Activated CD8-positive, alpha-beta memory T cell treated with anti-CD3 and anti-CD28 coated beads for 1 hour (primary cell): ENCODE measurements around the gene PARG.
"Not testable (repeated sequence)": the region's sequence is repeated elsewhere in the genome, so short reads cannot be mapped to it uniquely, and the experiment has no call there.

Source experiments
- DNase-seq, 2 donors: peaks; one replicate each; pipeline ENCODE4 v3.0.0-alpha.2; 2020; ENCODE audit warnings: low read depth in 1 of 2; ENCODE audit errors: extremely low read depth in 1 of 2

PARG gene

GRCh38 chr10:49908290-49909080, 33.3 kb downstream of the PARG start:
- DNase-seq, result not testable (repeated sequence)

- DNase-seq, result not testable (repeated sequence)
Observed at GRCh38 chr10:49903829-49904228, 38.0 kb downstream of the PARG start.

GRCh38 chr10:49900406-49900805, 41.4 kb downstream of the PARG start:
- not testable (repeated sequence) for DNase-seq

- DNase-seq, result not testable (repeated sequence)
Observed at GRCh38 chr10:49899999-49900398, 41.8 kb downstream of the PARG start.

- not testable (repeated sequence) for DNase-seq
Observed at GRCh38 chr10:49890025-49890424, 51.8 kb downstream of the PARG start.

GRCh38 chr10:49884739-49885331, 57.0 kb downstream of the PARG start:
- DNase-seq, result not testable (repeated sequence)

GRCh38 chr10:49883852-49884251, 58.0 kb downstream of the PARG start:
- DNase-seq, result not testable (repeated sequence)

GRCh38 chr10:49882327-49882726, 59.5 kb downstream of the PARG start:
- not testable (repeated sequence) for DNase-seq

- DNase-seq, result not testable (repeated sequence)
Observed at GRCh38 chr10:49872740-49873139, 69.1 kb downstream of the PARG start.

GRCh38 chr10:49871462-49871861, 70.4 kb downstream of the PARG start:
- not testable (repeated sequence) for DNase-seq

- not testable (repeated sequence) for DNase-seq
Observed at GRCh38 chr10:49859933-49860332, 81.9 kb downstream of the PARG start.

GRCh38 chr10:49858697-49859382, 83.0 kb downstream of the PARG start:
- DNase-seq, result not testable (repeated sequence)

- not testable (repeated sequence) for DNase-seq
Observed at GRCh38 chr10:49849520-49849919, 92.3 kb downstream of the PARG start.

GRCh38 chr10:49844775-49845595, 96.8 kb downstream of the PARG start:
- no peak for DNase-seq

GRCh38 chr10:49842333-49842628, 99.5 kb downstream of the PARG start:
- DNase-seq, result not testable (repeated sequence)

- DNase-seq, result no peak
Observed at GRCh38 chr10:49841615-49842332, 100.1 kb downstream of the PARG start.

- no peak for DNase-seq
Observed at GRCh38 chr10:49837685-49838084, 104.1 kb downstream of the PARG start.

- no peak for DNase-seq
Observed at GRCh38 chr10:49837051-49837478, 104.8 kb downstream of the PARG start.

GRCh38 chr10:49834976-49835375, 106.9 kb downstream of the PARG start:
- DNase-seq, result no peak

GRCh38 chr10:49834201-49834600, 107.6 kb downstream of the PARG start:
- DNase-seq, result no peak
